PC-3 (cell line): Measurements from ENCODE around the gene SYTL1.
A peak's percentile ranks its signal among the peaks of the same experiment; 100 is the strongest.

ENCODE experiments used
- CTCF ChIP-seq: fragments of 300-600 bp; sonication (generic); conservative IDR thresholded peaks from 2 replicates; pipeline ENCODE4 v1.5.1; 2017; ENCODE audit warnings: antibody characterized with exemption, low read depth, mild to moderate bottlenecking, low read length
- EZH2 ChIP-seq: fragments of 300-600 bp; sonication (generic); IDR thresholded peaks from one replicate; pipeline ENCODE4 v1.6.1; 2017; ENCODE audit warnings: antibody characterized with exemption, mild to moderate bottlenecking, low read length; ENCODE audit not compliant: unreplicated experiment
- EZH2phosphoT487 ChIP-seq: fragments of 300-600 bp; sonication (generic); IDR thresholded peaks from 2 replicates; pipeline ENCODE4 v1.6.1; 2018; ENCODE audit warnings: mild to moderate bottlenecking, antibody characterized with exemption, low read length, borderline replicate concordance

- peak; percentile 65 for TF ChIP-seq CTCF
- no peak for TF ChIP-seq EZH2
- TF ChIP-seq EZH2phosphoT487, result no peak
Observed at GRCh38 chr1:27392096-27392777, 50.4 kb downstream of the SYTL1 start, which contains the start of gene GPR3.
